GM23338 (cell line): ENCODE results near the gene PDE1A. TPM values are rescaled to one million over a fixed set of nuclear protein-coding genes. Genes with fewer than 3 reads are reported as not detected.

Experiments used
- ATAC-seq: fragments of 200-7000 bp; cut with Tn5 transposase; 3 replicates; pipeline ENCODE4 v1.9.1; 2020
- DNase-seq: peaks from one replicate; pipeline ENCODE4 v3.0.0-alpha.2; 2015; ENCODE audit warnings: low spot score
- H2AFZ ChIP-seq: fragments of 200-600 bp; sonication (generic); 2 replicates; pipeline ENCODE4 v1.8.0; 2016; ENCODE audit warnings: antibody characterized with exemption, mild to moderate bottlenecking, moderate library complexity
- H3F3A ChIP-seq: fragments of 200-600 bp; sonication (generic); replicated peaks from 2 replicates; pipeline ENCODE4 v1.8.0; 2017; ENCODE audit warnings: antibody characterized with exemption, mixed run types, low read depth
- H3K27ac ChIP-seq: fragments of 200-600 bp; sonication (generic); 2 replicates; pipeline ENCODE4 v1.6.1; 2016; ENCODE audit warnings: low read depth
- H3K27me3 ChIP-seq: fragments of 200-600 bp; sonication (generic); 2 replicates; pipeline ENCODE4 v1.8.0; 2016; ENCODE audit warnings: mild to moderate bottlenecking, mixed run types, moderate library complexity; ENCODE audit not compliant: insufficient read depth
- H3K36me3 ChIP-seq: fragments of 200-600 bp; sonication (generic); 2 replicates; pipeline ENCODE4 v1.8.0; 2016; ENCODE audit warnings: mild to moderate bottlenecking; ENCODE audit not compliant: insufficient read depth
- H3K4me1 ChIP-seq: fragments of 200-600 bp; sonication (generic); 2 replicates; pipeline ENCODE4 v1.8.0; 2016; ENCODE audit warnings: mild to moderate bottlenecking, moderate library complexity; ENCODE audit not compliant: insufficient read depth
- H3K4me2 ChIP-seq: fragments of 200-600 bp; sonication (generic); 2 replicates; pipeline ENCODE4 v1.7.1; 2017; ENCODE audit warnings: mixed run types
- H3K4me3 ChIP-seq: fragments of 200-600 bp; sonication (generic); 2 replicates; pipeline ENCODE4 v1.6.1; 2016; ENCODE audit warnings: mixed run types
- H3K79me2 ChIP-seq: fragments of 200-600 bp; sonication (generic); replicated peaks from 2 replicates; pipeline ENCODE4 v1.8.0; 2017; ENCODE audit warnings: mild to moderate bottlenecking; ENCODE audit not compliant: insufficient read depth
- H3K9me2 ChIP-seq: fragments of 200-600 bp; sonication (generic); 2 replicates; pipeline ENCODE4 v1.8.0; 2017; ENCODE audit not compliant: insufficient read depth
- H4K20me1 ChIP-seq: fragments of 200-600 bp; sonication (generic); replicated peaks from 2 replicates; pipeline ENCODE4 v1.8.0; 2017; ENCODE audit warnings: mild to moderate bottlenecking; ENCODE audit not compliant: insufficient read depth
- H3K27ac Mint-ChIP-seq: 2 replicates; pipeline ENCODE4 v1.8.0; 2020; ENCODE audit warnings: inconsistent platforms, mild to moderate bottlenecking, moderate library complexity, mixed read lengths
- H3K27me3 Mint-ChIP-seq: 3 replicates; pipeline ENCODE4 v1.8.0; 2022; ENCODE audit warnings: low read depth, mild to moderate bottlenecking, moderate library complexity, mixed read lengths, inconsistent platforms; ENCODE audit not compliant: insufficient read depth, poor library complexity
- H3K36me3 Mint-ChIP-seq: 3 replicates; pipeline ENCODE4 v1.8.0; 2021; ENCODE audit warnings: low read depth, mild to moderate bottlenecking, inconsistent platforms, moderate library complexity, mixed read lengths
- H3K4me1 Mint-ChIP-seq: 3 replicates; pipeline ENCODE4 v1.8.0; 2020; ENCODE audit warnings: mild to moderate bottlenecking, inconsistent platforms, mixed read lengths
- H3K4me3 Mint-ChIP-seq: 3 replicates; pipeline ENCODE4 v1.8.0; 2021; ENCODE audit warnings: moderate library complexity, mild to moderate bottlenecking, inconsistent platforms, mixed read lengths
- H3K9me3 Mint-ChIP-seq: 3 replicates; pipeline ENCODE4 v1.8.0; 2020; ENCODE audit warnings: moderate library complexity, mild to moderate bottlenecking, inconsistent platforms, mixed read lengths
- CREB1 ChIP-seq: fragments of 250-450 bp; sonication (Bioruptor Pico); IDR thresholded peaks from 2 replicates; pipeline ENCODE4 v1.5.0; 2020; ENCODE audit warnings: low read depth, mild to moderate bottlenecking, moderate library complexity
- CTCF ChIP-seq, 2 experiments: fragments of 200-600 bp in 1 of 2; sonication (generic) in 1 of 2; conservative IDR thresholded peaks; 2 replicates each; pipeline versions ENCODE4 v1.5.1 to v1.6.1; 2016 to 2017; ENCODE audit warnings: antibody characterized with exemption in 2 of 2, low read depth in 2 of 2, mild to moderate bottlenecking in 2 of 2, moderate library complexity in 1 of 2
- EZH2 ChIP-seq: fragments of 200-600 bp; sonication (generic); IDR thresholded peaks from one replicate; pipeline ENCODE4 v1.8.0; 2017; ENCODE audit warnings: antibody characterized with exemption, mild to moderate bottlenecking, low read depth; ENCODE audit not compliant: unreplicated experiment
- EZH2phosphoT487 ChIP-seq: fragments of 200-600 bp; sonication (generic); IDR thresholded peaks from one replicate; pipeline ENCODE4 v1.8.1; 2018; ENCODE audit warnings: antibody characterized with exemption; ENCODE audit not compliant: unreplicated experiment
- JUNB ChIP-seq: IDR thresholded peaks from one replicate; pipeline ENCODE4 v1.6.1; 2016; ENCODE audit warnings: antibody characterized with exemption; ENCODE audit not compliant: unreplicated experiment
- NANOG ChIP-seq: IDR thresholded peaks from 2 replicates; pipeline ENCODE4 v1.6.1; 2016; ENCODE audit warnings: antibody characterized with exemption, borderline replicate concordance
- POLR2AphosphoS5 ChIP-seq: IDR thresholded peaks from 2 replicates; pipeline ENCODE4 v1.6.1; 2016; ENCODE audit warnings: antibody characterized with exemption, low read depth
- REST ChIP-seq: IDR thresholded peaks from one replicate; pipeline ENCODE4 v1.6.1; 2018; ENCODE audit warnings: antibody characterized with exemption; ENCODE audit not compliant: unreplicated experiment
- STAT1 ChIP-seq: IDR thresholded peaks from one replicate; pipeline ENCODE4 v1.6.1; 2016; ENCODE audit warnings: antibody characterized with exemption; ENCODE audit not compliant: unreplicated experiment
- ZNF114 ChIP-seq: fragments of 250-450 bp; sonication (Bioruptor Pico); IDR thresholded peaks from 2 replicates; pipeline ENCODE4 v1.5.0; 2020; ENCODE audit warnings: mild to moderate bottlenecking, moderate library complexity
- ZNF331 ChIP-seq: fragments of 250-450 bp; sonication (Bioruptor Pico); IDR thresholded peaks from 2 replicates; pipeline ENCODE4 v1.5.0; 2020; ENCODE audit warnings: low read depth, mild to moderate bottlenecking, moderate library complexity
- ZNF462 ChIP-seq: fragments of 250-450 bp; sonication (Bioruptor Pico); IDR thresholded peaks from 2 replicates; pipeline ENCODE4 v1.5.0; 2020; ENCODE audit warnings: mild to moderate bottlenecking, moderate library complexity
- polyA plus RNA-seq: library from polyadenylated mRNA; unstranded; fragments of >200 nt; fragmentation: Nextera tagmentation; extraction: Ambion mirVana; gene quantifications from 2 replicates; pipeline ENCODE4 v1.2.1, GENCODE V29; 2016
- total RNA-seq: library from RNA; depleted of rRNA; stranded (reverse); fragments of >200 nt; shearing (Covaris generic); gene quantifications from 2 replicates; pipeline ENCODE4 v1.2.3, GENCODE V29; 2014
- TF ChIP-seq, protein P1 (sequence below): IDR thresholded peaks from 2 replicates; pipeline ENCODE4 v1.6.1; 2016; ENCODE audit warnings: antibody characterized with exemption

Gene PDE1A
- total and polyA plus RNA-seq, 2 experiments from 2014 or later: 0.28 to 0.31 TPM

DNA sequence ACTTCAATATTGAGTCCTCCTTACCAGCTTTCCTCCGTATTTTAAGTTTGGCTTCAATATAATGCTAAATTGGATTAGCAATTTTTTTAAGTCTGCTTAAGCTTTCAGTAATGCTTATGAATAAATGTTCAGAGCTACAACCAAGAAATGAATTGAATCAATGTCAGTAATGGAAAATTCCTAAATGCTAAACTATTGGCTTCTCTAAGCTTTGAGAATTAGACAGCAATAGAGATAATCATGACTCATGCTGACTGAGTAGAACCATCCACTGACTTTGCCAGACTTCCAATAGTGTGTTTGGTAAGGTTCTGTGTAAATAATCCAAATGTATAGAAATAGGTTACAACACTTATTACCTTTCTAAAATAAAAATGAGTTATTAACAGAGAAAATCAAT is 8.9 kb upstream of the PDE1A start:
- Mint-ChIP-seq H3K27me3 (no peaks in the 10 kb centered on the region), H3K27ac (no peak overlapping the region), H3K9me3 (no peaks in the 10 kb centered on the region), H3K4me3 (no peak overlapping the region), H3K4me1 (no peaks in the 10 kb centered on the region), H3K36me3 (no peaks in the 10 kb centered on the region)
- no peaks in the 10 kb centered on the region for H3K36me3 ChIP-seq
- ATAC-seq (no peak), DNase-seq (no peak)
- H4K20me1 ChIP-seq: no peaks in the 10 kb centered on the region
- no peak overlapping the region for H3K27ac ChIP-seq
- no peaks in the 10 kb centered on the region for H3F3A ChIP-seq
- no peak overlapping the region for H2AFZ ChIP-seq
- no peaks in the 10 kb centered on the region for H3K27me3 ChIP-seq
- no peak overlapping the region for H3K4me3 ChIP-seq
- H3K9me2 ChIP-seq: no peaks in the 10 kb centered on the region
- TF ChIP-seq POLR2AphosphoS5: no peak
- no peak for TF ChIP-seq JUNB
- TF ChIP-seq CTCF (conservative IDR thresholded peaks at IDR 0.05; ENCODE audit: low read depth in 2 of 2): no peak
- TF ChIP-seq ZNF462 (CRISPR knock-in tag): no peak
- no peak for TF ChIP-seq NANOG
- no peak for TF ChIP-seq EZH2phosphoT487
- no peak for TF ChIP-seq EZH2
- TF ChIP-seq STAT1: no peak
- TF ChIP-seq ZNF331 (CRISPR knock-in tag): no peak
- TF ChIP-seq REST: no peak
- no peak for TF ChIP-seq CREB1 (CRISPR knock-in tag)
- TF ChIP-seq, protein P1, sequence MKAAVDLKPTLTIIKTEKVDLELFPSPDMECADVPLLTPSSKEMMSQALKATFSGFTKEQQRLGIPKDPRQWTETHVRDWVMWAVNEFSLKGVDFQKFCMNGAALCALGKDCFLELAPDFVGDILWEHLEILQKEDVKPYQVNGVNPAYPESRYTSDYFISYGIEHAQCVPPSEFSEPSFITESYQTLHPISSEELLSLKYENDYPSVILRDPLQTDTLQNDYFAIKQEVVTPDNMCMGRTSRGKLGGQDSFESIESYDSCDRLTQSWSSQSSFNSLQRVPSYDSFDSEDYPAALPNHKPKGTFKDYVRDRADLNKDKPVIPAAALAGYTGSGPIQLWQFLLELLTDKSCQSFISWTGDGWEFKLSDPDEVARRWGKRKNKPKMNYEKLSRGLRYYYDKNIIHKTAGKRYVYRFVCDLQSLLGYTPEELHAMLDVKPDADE: no peak
- TF ChIP-seq ZNF114 (CRISPR knock-in tag): no peak
- no peaks in the 10 kb centered on the region for H3K79me2 ChIP-seq
- no peak overlapping the region for H3K4me2 ChIP-seq
- H3K4me1 ChIP-seq: no peaks in the 10 kb centered on the region
